Astrocyte (in vitro differentiated cells and primary cell): ENCODE results near the gene GP1BA.

ENCODE experiments used
- EZH2 ChIP-seq: IDR thresholded peaks from 2 replicates; pipeline ENCODE4 v1.6.1; 2012; ENCODE audit warnings: mild to moderate bottlenecking, low read length, inconsistent platforms; ENCODE audit not compliant: insufficient read depth
- TF ChIP-seq, protein P1 (sequence below): IDR thresholded peaks from 2 replicates; pipeline ENCODE4 v1.5.1; 2011; ENCODE audit warnings: low read depth, mild to moderate bottlenecking, inconsistent platforms, low read length, moderate library complexity; ENCODE audit not compliant: insufficient read depth

- TF ChIP-seq EZH2, result no peak
- TF ChIP-seq, protein P1, sequence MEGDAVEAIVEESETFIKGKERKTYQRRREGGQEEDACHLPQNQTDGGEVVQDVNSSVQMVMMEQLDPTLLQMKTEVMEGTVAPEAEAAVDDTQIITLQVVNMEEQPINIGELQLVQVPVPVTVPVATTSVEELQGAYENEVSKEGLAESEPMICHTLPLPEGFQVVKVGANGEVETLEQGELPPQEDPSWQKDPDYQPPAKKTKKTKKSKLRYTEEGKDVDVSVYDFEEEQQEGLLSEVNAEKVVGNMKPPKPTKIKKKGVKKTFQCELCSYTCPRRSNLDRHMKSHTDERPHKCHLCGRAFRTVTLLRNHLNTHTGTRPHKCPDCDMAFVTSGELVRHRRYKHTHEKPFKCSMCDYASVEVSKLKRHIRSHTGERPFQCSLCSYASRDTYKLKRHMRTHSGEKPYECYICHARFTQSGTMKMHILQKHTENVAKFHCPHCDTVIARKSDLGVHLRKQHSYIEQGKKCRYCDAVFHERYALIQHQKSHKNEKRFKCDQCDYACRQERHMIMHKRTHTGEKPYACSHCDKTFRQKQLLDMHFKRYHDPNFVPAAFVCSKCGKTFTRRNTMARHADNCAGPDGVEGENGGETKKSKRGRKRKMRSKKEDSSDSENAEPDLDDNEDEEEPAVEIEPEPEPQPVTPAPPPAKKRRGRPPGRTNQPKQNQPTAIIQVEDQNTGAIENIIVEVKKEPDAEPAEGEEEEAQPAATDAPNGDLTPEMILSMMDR, result no peak
Observed at GRCh38 chr17:4941319-4941610, 9.2 kb downstream of the GP1BA start.
